DMS53 treated with DMSO at 0.1 percent for 48 hours (cell line): ENCODE results near the gene C11orf91.

ENCODE experiments used
- DNase-seq: peaks from one replicate; lab custom pipeline; 2025; ENCODE audit not compliant: unreplicated experiment; lab: John Stamatoyannopoulos, UW

C11orf91 gene

DNA sequence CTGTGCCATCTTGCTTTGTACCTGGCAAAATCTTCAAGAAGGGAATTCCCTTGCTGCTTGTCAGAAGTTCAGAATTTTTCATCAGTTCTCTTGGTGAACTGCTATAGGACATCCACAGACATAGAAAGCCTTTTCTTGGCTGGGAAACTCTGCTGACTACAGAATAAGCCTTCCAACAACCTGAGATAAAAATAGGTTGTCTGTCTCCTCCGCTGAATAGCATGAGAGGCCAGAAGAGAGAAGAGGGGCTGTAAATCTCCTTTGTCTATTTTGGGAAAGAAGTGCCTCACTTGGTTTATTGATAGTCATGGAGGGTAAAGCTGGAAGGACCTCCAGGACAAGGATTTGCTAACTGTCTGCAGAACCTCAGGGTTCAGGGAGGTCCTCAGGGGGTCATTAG is 48.2 kb downstream of the C11orf91 start:
- no peak for DNase-seq

DNA sequence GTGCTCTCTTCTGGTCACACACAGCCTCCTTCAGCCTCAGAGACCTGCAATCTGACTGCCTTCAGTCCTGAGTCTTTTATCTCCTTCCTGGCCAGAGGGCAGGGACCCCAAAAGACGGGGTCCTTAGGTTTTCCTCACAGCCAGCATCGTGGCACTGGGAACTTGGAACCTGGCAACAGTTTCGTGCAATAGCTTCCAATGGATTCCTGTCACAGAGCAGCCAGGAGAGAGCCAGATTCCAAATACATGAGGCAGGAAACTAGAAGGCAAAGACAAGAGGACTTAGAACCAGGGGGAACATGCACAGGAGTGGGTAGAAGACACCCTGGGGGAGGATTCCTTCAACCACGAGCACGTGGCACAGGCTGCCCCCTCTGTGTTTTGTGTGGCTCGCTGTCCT is 48.6 kb downstream of the C11orf91 start:
- DNase-seq: no peak

DNA sequence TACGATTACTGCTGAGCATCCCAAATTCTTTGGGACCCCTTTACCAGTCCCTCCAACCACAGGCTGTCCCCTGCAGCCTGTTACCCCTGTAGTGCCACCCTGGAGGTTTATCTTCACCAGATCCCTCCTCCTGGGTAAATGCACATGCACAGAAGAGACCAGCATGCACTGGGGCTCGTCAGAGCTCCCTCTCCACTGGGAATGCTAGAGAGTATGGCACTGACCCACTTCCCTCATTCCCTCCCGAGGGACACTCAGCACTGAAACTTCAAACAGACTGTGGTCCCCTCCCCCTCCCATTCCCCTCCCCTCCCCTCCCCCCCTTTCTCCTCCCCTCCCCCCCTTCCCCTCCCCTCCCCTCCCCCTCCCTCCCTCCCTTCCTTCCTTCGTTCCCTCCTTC is 49.1 kb downstream of the C11orf91 start:
- DNase-seq: no peak

DNA sequence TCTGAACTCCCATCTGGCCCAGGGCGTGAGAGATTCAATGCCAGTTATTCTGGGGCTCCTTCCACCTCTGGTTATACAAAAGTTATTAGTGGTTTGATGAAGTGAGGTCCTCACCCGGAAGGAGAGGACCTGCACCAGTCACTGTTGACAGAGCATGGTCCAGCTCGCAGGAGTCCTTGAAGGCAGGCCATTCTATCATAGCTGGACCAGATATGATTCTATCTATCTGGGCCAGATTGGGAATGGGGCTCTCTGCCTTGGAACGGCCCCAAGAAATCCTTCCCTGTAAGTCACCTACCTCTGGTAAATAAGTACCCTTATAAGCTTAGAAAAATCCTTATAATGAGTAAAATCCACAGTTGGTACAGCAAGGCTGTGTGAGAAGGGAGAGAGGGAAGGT is 50.7 kb downstream of the C11orf91 start:
- DNase-seq: no peak
